HepG2 (cell line): ENCODE measurements around the gene IQGAP2. TPM values are rescaled to one million over a fixed set of nuclear protein-coding genes. Genes with fewer than 3 reads are reported as not detected.

Source experiments
- AGO2 ChIP-seq: fragments of 200-400 bp; formaldehyde crosslinking; optimal IDR thresholded peaks from 2 replicates; pipeline ENCODE3; 2017; ENCODE audit warnings: mild to moderate bottlenecking, low read depth, low read length, moderate library complexity
- ETV6 ChIP-seq: sonication (generic); formaldehyde crosslinking; conservative IDR thresholded peaks from 2 replicates; pipeline ENCODE4 v1.4.0; 2020; ENCODE audit warnings: missing genetic modification reagents
- FOSL1 ChIP-seq: sonication (generic); formaldehyde crosslinking; IDR thresholded peaks from 2 replicates; pipeline ENCODE4 v1.9.0; 2021; ENCODE audit warnings: missing genetic modification reagents, borderline replicate concordance
- FOXP1 ChIP-seq, 2 experiments: fragments of 450-650 bp in 1 of 2; IDR thresholded peaks; 2 replicates each; pipeline ENCODE4 v1.6.1; 2017 to 2018; ENCODE audit warnings: antibody characterized with exemption in 1 of 2
- HNRNPK ChIP-seq: fragments of 200-400 bp; formaldehyde crosslinking; IDR thresholded peaks from 2 replicates; pipeline ENCODE4 v1.6.1; 2018; ENCODE audit warnings: low read length, low read depth, moderate library complexity, mild to moderate bottlenecking; ENCODE audit not compliant: poor library complexity, severe bottlenecking
- ISL2 ChIP-seq: sonication (generic); formaldehyde crosslinking; IDR thresholded peaks from 2 replicates; pipeline ENCODE4 v1.5.0; 2020; ENCODE audit warnings: missing genetic modification reagents
- JUND ChIP-seq: sonication (generic); formaldehyde crosslinking; IDR thresholded peaks from 2 replicates; pipeline ENCODE4 v1.8.0; 2022; ENCODE audit warnings: mild to moderate bottlenecking, missing genetic modification reagents
- KDM2A ChIP-seq: sonication (generic); formaldehyde crosslinking; IDR thresholded peaks from 2 replicates; pipeline ENCODE4 v1.4.0; 2020; ENCODE audit warnings: low read depth, missing genetic modification reagents, borderline replicate concordance
- LBX2 ChIP-seq: sonication (generic); formaldehyde crosslinking; IDR thresholded peaks from 2 replicates; pipeline ENCODE4 v1.5.0; 2020; ENCODE audit warnings: missing genetic modification reagents, mild to moderate bottlenecking, borderline replicate concordance
- MEF2D ChIP-seq: sonication (generic); formaldehyde crosslinking; IDR thresholded peaks from 2 replicates; pipeline ENCODE4 v1.5.1; 2020; ENCODE audit warnings: mild to moderate bottlenecking, missing genetic modification reagents
- PHF21A ChIP-seq: sonication (generic); formaldehyde crosslinking; IDR thresholded peaks from 2 replicates; pipeline ENCODE4 v1.5.0; 2020; ENCODE audit warnings: mild to moderate bottlenecking, missing genetic modification reagents
- RCOR2 ChIP-seq: IDR thresholded peaks from 2 replicates; pipeline ENCODE4 v1.6.1; 2016; ENCODE audit warnings: missing biosample characterization, missing genetic modification reagents
- SP2 ChIP-seq: sonication (generic); formaldehyde crosslinking; IDR thresholded peaks from 2 replicates; pipeline ENCODE4 v1.5.1; 2020; ENCODE audit warnings: mild to moderate bottlenecking, missing genetic modification reagents
- ZBTB1 ChIP-seq: sonication (generic); formaldehyde crosslinking; IDR thresholded peaks from 2 replicates; pipeline ENCODE4 v1.4.0; 2020; ENCODE audit warnings: missing genetic modification reagents, borderline replicate concordance
- ZBTB40 ChIP-seq, 2 experiments: fragments of 450-650 bp in 1 of 2; sonication (generic) in 1 of 2; formaldehyde crosslinking in 1 of 2; IDR thresholded peaks; 2 replicates each; pipeline versions ENCODE4 v1.6.1 to v1.8.0; 2016 to 2022; ENCODE audit warnings: antibody characterized with exemption in 1 of 2, mild to moderate bottlenecking in 1 of 2, missing genetic modification reagents in 1 of 2
- ZFX ChIP-seq: sonication (generic); formaldehyde crosslinking; IDR thresholded peaks from 2 replicates; pipeline ENCODE4 v1.4.0; 2020; ENCODE audit warnings: mild to moderate bottlenecking, low read depth, missing genetic modification reagents, moderate library complexity
- ZNF205 ChIP-seq: IDR thresholded peaks from 2 replicates; pipeline ENCODE4 v1.6.1; 2018; ENCODE audit warnings: missing biosample characterization, missing genetic modification reagents
- ZNF503 ChIP-seq: sonication (generic); formaldehyde crosslinking; IDR thresholded peaks from 2 replicates; pipeline ENCODE4 v1.4.0; 2020; ENCODE audit warnings: missing genetic modification reagents
- ZNF556 ChIP-seq: sonication (generic); formaldehyde crosslinking; IDR thresholded peaks from 2 replicates; pipeline ENCODE4 v1.4.0; 2020; ENCODE audit warnings: mild to moderate bottlenecking, missing genetic modification reagents, borderline replicate concordance
- polyA plus RNA-seq, 8 experiments: library from polyadenylated mRNA; depleted of rRNA in 3 of 8; stranded (reverse) in 7 of 8; unstranded in 1 of 8; fragments of >200 nt; fragmentation: Illumina TruSeq in 4 of 8; extraction: Trizol in 4 of 8; gene quantifications; 2 replicates each; pipeline versions ENCODE4 v1.2.1 to v1.2.3, GENCODE V29; 2011 to 2016; ENCODE audit warnings: low read depth in 4 of 8, missing spikeins in 1 of 8, mixed read lengths in 1 of 8; ENCODE audit not compliant: insufficient read depth in 1 of 8
- total RNA-seq, 5 experiments: library from RNA; depleted of rRNA; stranded (reverse); fragments of >200 nt; fragmentation: Illumina TruSeq; extraction: Trizol; gene quantifications; 2 replicates each; pipeline ENCODE4 v1.2.3, GENCODE V29; 2016; ENCODE audit warnings: low read depth in 1 of 5

IQGAP2 gene
- total and polyA plus RNA-seq, 2 of the 13 experiments (the other 11 are each of a cell fraction or from before 2014, with no cell fraction given), result 35.2 to 83.3 TPM

- no peak for TF ChIP-seq ETV6
- no peak for TF ChIP-seq ZNF205 (CRISPR knock-in tag)
- no peak for TF ChIP-seq ZBTB40 (IDR thresholded peaks at IDR 0.05)
- no peak for TF ChIP-seq ZBTB40 (CRISPR knock-in tag; IDR thresholded peaks at IDR 0.05)
- TF ChIP-seq AGO2, result no peak
- TF ChIP-seq JUND (CRISPR knock-in tag), result no peak
- TF ChIP-seq KDM2A, result no peak
- TF ChIP-seq LBX2 (CRISPR knock-in tag), result no peak
- peak; percentile 51; the same call in 1 of the 2 replicates for TF ChIP-seq FOSL1 (CRISPR knock-in tag)
- TF ChIP-seq HNRNPK, result no peak
- TF ChIP-seq ZFX (CRISPR knock-in tag), result no peak
- TF ChIP-seq ZNF556 (CRISPR knock-in tag), result no peak
- TF ChIP-seq MEF2D, result 0 out of 2 replicates have a peak, but pooled peaks have one; percentile 25
- TF ChIP-seq RCOR2, result peak; percentile 51; the same call in 1 of the 2 replicates
- no peak for TF ChIP-seq ZBTB1 (CRISPR knock-in tag)
- TF ChIP-seq ISL2, result 0 out of 2 replicates have a peak, but pooled peaks have one; percentile 37
- TF ChIP-seq ZNF503 (CRISPR knock-in tag), result peak; percentile 47; the same call in 1 of the 2 replicates
- TF ChIP-seq SP2 (CRISPR knock-in tag), result no peak
- TF ChIP-seq PHF21A (CRISPR knock-in tag), result peak; percentile 58; the same call in 1 of the 2 replicates
- TF ChIP-seq FOXP1 (IDR thresholded peaks at IDR 0.05), result no peak
- peak; percentile 51; the same call in 1 of the 2 replicates for TF ChIP-seq FOXP1 (CRISPR knock-in tag; IDR thresholded peaks at IDR 0.05)
These were observed 134.0 kb downstream of the IQGAP2 start (continued) for GRCh38 chr5:76537073-76537543.
